ENCODE results near the gene FGFRL1.

The FGFRL1 gene

DNA sequence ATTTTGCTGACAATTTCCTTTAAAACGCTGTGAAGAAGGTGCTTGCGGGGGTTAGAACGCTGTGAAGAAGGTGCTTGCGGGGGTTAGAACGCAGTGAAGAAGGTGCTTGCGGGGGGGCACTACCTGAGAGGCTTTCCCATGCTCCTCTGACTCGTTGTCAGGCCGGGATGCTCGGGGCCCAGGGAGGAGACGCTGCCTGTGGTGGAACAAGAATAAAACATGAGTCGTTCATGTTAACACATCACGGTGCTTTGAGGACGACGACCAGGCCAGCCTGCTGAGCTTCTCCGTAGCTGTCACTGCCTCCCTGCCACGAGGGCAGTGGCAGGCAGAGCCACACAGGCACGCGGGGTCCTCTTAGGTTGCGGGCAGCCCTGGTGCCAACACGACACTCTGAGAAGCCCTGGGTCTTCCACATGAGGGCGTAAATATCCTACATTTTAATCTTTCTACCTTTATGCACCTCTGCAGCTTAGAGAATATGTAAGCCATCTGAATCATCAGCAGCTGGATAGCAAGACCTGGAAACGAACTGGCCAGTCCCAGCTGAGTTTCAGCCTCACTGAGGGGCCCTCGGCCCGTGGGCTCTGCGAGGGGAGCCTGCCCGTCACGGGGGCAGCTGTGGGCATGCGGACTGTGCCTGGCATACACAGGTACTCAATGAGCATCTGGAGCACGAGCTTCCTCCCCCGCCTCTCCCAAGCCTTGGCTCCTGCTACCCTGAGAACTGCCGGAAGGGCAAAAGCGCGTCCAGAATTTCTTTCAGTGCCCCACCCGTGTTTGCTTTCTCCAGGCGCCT is 47.0 kb downstream of the FGFRL1 start:
- Histone ChIP-seq H3K27me3 (ENCODE audit: control insufficient read depth in 1 of 2, insufficient read depth in 2 of 2, low read length in 2 of 2) (peaks cover 34 to 37% of the 10 kb centered on the region in 2 donors), H3K27ac (ENCODE audit: low read length) (no peak overlapping the region), H3K9ac (ENCODE audit: low read length in 2 of 2) (no peak overlapping the region), H3K4me3 (ENCODE audit: low read length in 2 of 2) (no peak overlapping the region), H3K4me1 (ENCODE audit: control insufficient read depth, insufficient read depth, low read length) (peaks cover under 1% of the 10 kb centered on the region), H3K36me3 (ENCODE audit: control insufficient read depth in 2 of 2, insufficient read depth in 2 of 2, low read length in 2 of 2) (no peaks in the 10 kb centered on the region), H3K9me3 (ENCODE audit: control insufficient read depth in 2 of 2, low read length in 2 of 2) (no peaks in the 10 kb centered on the region)

DNA sequence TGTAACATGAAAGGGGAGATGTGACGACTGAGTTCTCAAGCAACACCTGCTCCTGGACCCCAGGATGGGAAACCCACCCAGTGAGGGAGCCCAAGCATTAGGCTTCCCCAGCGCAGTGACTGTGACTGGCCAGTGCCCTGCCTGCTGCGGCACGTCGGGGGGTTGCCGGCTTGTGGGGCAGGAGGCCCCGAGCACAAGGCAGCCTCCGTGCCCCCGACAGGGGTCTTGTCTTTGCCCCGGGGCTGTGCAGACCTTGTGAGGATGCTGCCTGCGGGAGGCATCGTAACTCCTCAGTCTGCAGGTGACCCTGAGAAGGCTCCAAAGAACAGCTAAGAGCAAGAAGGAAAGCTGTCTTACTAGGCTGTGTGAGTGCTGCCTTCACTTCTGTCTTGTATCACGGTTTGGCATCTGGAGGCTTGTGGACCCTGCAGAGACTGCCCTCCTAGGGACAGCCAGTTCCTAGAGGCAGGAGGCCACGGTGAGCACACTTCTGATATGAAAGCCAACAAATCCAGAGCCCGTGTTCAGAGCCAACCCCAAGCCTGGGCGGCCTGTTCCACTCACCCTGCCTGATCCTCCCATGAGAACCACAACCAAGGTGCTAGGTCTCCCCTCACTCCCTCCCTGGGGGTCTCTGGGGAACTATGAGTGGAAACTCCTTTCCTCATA is 47.7 kb downstream of the FGFRL1 start:
- H3K4me3 ChIP-seq (ENCODE audit: low read length in 2 of 2) = no peak overlapping the region
- no peak overlapping the region for H3K27ac ChIP-seq (ENCODE audit: low read length)
- no peaks in the 10 kb centered on the region for H3K4me1 ChIP-seq (ENCODE audit: control insufficient read depth, insufficient read depth, low read length)
- H3K27me3 ChIP-seq (ENCODE audit: control insufficient read depth in 1 of 2, insufficient read depth in 2 of 2, low read length in 2 of 2) = peaks cover 34 to 37% of the 10 kb centered on the region in 2 donors
- no peaks in the 10 kb centered on the region for H3K36me3 ChIP-seq (ENCODE audit: control insufficient read depth in 2 of 2, insufficient read depth in 2 of 2, low read length in 2 of 2)
- H3K9ac ChIP-seq (ENCODE audit: low read length in 2 of 2) = no peak overlapping the region
- no peaks in the 10 kb centered on the region for H3K9me3 ChIP-seq (ENCODE audit: control insufficient read depth in 2 of 2, low read length in 2 of 2)

DNA sequence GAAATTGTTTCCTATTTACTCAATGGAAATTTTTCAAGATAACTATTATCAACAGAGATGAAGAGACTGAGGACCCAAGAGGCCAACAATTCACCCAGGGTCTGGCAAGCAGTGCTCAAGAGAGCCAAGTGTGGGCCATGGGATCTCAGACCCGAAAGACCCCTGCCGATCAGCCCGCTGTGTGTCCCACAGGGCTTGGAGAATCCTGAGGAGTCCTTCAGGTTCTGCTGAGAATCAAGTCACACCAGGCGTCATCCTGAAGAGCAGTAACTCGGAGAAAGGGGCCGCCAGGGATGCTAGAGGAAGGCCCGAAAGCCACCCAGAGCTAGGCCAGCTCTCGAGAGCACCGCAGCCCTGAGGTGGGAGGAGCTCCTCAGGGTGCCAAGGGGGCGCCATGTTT is 48.7 kb downstream of the FGFRL1 start:
- Histone ChIP-seq H3K4me3 (ENCODE audit: low read length in 2 of 2) (no peak overlapping the region), H3K27ac (ENCODE audit: low read length) (no peak overlapping the region), H3K9ac (ENCODE audit: low read length in 2 of 2) (no peak overlapping the region), H3K36me3 (ENCODE audit: control insufficient read depth in 2 of 2, insufficient read depth in 2 of 2, low read length in 2 of 2) (no peaks in the 10 kb centered on the region), H3K27me3 (ENCODE audit: control insufficient read depth in 1 of 2, insufficient read depth in 2 of 2, low read length in 2 of 2) (peaks cover 36 to 39% of the 10 kb centered on the region in 2 donors), H3K4me1 (ENCODE audit: control insufficient read depth, insufficient read depth, low read length) (no peaks in the 10 kb centered on the region), H3K9me3 (ENCODE audit: control insufficient read depth in 2 of 2, low read length in 2 of 2) (no peaks in the 10 kb centered on the region)

DNA sequence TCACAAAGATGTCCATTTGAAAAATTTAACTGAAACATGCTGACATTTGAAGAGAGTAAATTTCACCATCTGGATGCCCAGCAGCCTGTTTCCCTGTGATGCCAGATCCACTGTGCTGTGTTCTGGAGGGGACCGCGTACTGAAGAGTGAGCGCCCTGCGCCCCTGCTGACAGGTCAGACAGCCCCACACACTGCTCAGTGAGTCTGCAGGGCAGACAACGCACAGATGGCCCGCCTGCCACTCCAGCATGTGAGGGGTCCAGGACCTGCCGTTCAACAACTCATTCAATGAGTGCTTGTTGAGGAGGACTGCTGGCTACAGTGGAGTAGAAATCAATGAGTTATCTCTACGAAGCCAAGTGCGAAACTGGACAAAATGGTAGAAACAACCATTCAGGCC is 49.2 kb downstream of the FGFRL1 start:
- Histone ChIP-seq H3K27me3 (ENCODE audit: control insufficient read depth in 1 of 2, insufficient read depth in 2 of 2, low read length in 2 of 2) (peaks cover 32 to 36% of the 10 kb centered on the region in 2 donors), H3K36me3 (ENCODE audit: control insufficient read depth in 2 of 2, insufficient read depth in 2 of 2, low read length in 2 of 2) (no peaks in the 10 kb centered on the region), H3K9ac (ENCODE audit: low read length in 2 of 2) (no peak overlapping the region), H3K4me3 (ENCODE audit: low read length in 2 of 2) (no peak overlapping the region), H3K27ac (ENCODE audit: low read length) (no peak overlapping the region), H3K4me1 (ENCODE audit: control insufficient read depth, insufficient read depth, low read length) (no peaks in the 10 kb centered on the region), H3K9me3 (ENCODE audit: control insufficient read depth in 2 of 2, low read length in 2 of 2) (no peaks in the 10 kb centered on the region)

DNA sequence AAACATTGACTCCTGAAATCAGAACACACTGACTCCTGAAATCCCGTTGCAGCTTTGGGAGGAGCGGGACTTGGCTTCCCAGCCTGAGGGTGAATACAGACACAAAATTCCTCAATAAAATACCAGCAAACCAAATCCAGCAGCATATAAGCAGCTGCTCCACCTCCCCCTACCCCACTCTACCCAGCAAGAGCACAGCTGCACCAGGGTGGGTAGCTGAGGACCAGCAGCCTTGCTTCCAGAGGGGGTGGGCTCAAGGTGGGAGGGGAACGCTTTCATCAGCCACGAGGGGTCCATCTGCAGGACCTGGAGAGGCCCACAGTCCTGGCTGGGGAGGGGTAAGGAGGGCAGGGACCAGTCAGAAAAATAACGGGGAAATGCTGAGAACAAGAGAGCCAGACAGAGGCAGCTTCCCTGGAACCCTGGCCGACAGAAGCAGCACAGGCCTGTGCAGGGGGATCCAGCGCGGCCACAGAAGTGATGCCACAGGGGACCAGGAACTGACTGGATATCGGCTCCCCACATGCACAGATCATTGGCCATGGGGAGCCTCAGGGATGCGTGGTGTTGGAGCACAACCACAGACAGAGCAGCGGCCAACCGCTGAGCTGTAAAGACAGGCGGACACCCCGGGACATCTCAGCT is 49.8 kb downstream of the FGFRL1 start:
- Histone ChIP-seq H3K9ac (ENCODE audit: low read length in 2 of 2) (no peak overlapping the region), H3K4me3 (ENCODE audit: low read length in 2 of 2) (no peak overlapping the region), H3K4me1 (ENCODE audit: control insufficient read depth, insufficient read depth, low read length) (no peaks in the 10 kb centered on the region), H3K36me3 (ENCODE audit: control insufficient read depth in 2 of 2, insufficient read depth in 2 of 2, low read length in 2 of 2) (no peaks in the 10 kb centered on the region), H3K9me3 (ENCODE audit: control insufficient read depth in 2 of 2, low read length in 2 of 2) (no peaks in the 10 kb centered on the region), H3K27me3 (ENCODE audit: control insufficient read depth in 1 of 2, insufficient read depth in 2 of 2, low read length in 2 of 2) (peaks cover 26 to 33% of the 10 kb centered on the region in 2 donors), H3K27ac (ENCODE audit: low read length) (no peak overlapping the region)

DNA sequence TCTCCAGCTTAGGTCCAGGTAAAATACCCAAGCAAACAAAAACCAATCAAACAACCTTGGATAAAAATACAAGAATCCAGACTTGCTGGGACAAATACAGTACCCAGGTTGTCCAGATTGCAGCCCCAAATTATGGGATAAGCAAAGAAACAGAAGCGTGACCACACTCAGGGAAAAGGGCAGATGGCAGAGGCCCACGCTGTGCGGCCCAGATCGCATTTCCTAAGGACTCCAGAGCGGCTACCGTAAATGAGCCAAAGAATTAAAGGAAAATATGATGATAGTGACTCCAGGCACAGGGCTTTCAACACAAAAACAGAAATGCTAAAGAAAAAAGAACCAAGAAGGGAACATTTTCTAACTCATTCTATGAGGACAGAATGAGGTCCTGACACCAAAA is 50.3 kb downstream of the FGFRL1 start:
- Histone ChIP-seq H3K9me3 (ENCODE audit: control insufficient read depth in 2 of 2, low read length in 2 of 2) (no peaks in the 10 kb centered on the region), H3K27ac (ENCODE audit: low read length) (no peak overlapping the region), H3K4me1 (ENCODE audit: control insufficient read depth, insufficient read depth, low read length) (no peaks in the 10 kb centered on the region), H3K4me3 (ENCODE audit: low read length in 2 of 2) (no peak overlapping the region), H3K27me3 (ENCODE audit: control insufficient read depth in 1 of 2, insufficient read depth in 2 of 2, low read length in 2 of 2) (peaks cover 24 to 30% of the 10 kb centered on the region in 2 donors), H3K9ac (ENCODE audit: low read length in 2 of 2) (no peak overlapping the region), H3K36me3 (ENCODE audit: control insufficient read depth in 2 of 2, insufficient read depth in 2 of 2, low read length in 2 of 2) (no peaks in the 10 kb centered on the region)

DNA sequence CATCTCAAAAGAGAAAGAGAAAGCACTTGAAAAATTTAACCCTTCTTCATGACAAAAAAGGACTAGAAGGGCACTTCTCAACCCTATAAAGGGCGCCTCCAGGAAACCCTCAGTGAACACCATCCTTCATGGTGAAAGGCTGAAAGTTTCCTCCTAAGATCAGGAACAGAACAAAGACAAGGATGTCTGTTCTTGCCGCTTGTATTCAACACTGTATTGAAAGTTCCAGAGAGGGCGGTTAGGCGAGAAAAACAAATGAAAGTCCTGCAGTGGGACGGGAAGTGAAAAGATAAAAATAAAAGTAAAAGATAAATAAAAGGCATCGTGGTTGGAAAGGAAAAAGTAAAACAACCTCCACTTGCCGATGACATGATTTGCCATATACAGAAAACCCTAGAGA is 51.0 kb downstream of the FGFRL1 start:
- Histone ChIP-seq H3K27ac (ENCODE audit: low read length) (no peak overlapping the region), H3K36me3 (ENCODE audit: control insufficient read depth in 2 of 2, insufficient read depth in 2 of 2, low read length in 2 of 2) (no peaks in the 10 kb centered on the region), H3K9ac (ENCODE audit: low read length in 2 of 2) (no peak overlapping the region), H3K9me3 (ENCODE audit: control insufficient read depth in 2 of 2, low read length in 2 of 2) (no peaks in the 10 kb centered on the region), H3K4me1 (ENCODE audit: control insufficient read depth, insufficient read depth, low read length) (no peaks in the 10 kb centered on the region), H3K27me3 (ENCODE audit: control insufficient read depth in 1 of 2, insufficient read depth in 2 of 2, low read length in 2 of 2) (peaks cover 23 to 24% of the 10 kb centered on the region in 2 donors), H3K4me3 (ENCODE audit: low read length in 2 of 2) (no peak overlapping the region)

DNA sequence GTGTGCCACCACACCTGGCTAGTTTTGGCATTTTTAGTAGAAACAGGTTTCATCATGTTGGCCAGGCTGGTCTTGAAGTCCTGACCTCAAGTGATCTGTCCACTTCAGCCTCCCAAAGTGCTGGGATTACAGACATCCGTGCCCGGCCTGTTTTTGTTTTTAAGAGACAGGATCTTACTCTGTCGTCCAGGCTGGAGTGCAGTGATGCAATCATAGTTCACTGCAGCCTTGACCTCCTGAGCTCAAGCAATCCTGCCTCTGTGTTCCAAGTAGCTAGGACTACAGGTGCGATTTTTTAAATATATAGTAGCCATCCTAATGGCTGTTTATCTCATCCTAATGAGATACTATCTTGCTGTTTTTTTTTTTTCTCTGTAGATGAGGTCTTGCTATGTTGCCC is 54.3 kb downstream of the FGFRL1 start:
- H3K36me3 ChIP-seq (ENCODE audit: control insufficient read depth in 2 of 2, insufficient read depth in 2 of 2, low read length in 2 of 2) = no peaks in the 10 kb centered on the region
- H3K9ac ChIP-seq (ENCODE audit: low read length in 2 of 2) = no peak overlapping the region
- H3K27ac ChIP-seq (ENCODE audit: low read length) = no peak overlapping the region
- H3K4me1 ChIP-seq (ENCODE audit: control insufficient read depth, insufficient read depth, low read length) = no peaks in the 10 kb centered on the region
- H3K27me3 ChIP-seq (ENCODE audit: control insufficient read depth in 1 of 2, insufficient read depth in 2 of 2, low read length in 2 of 2) = peaks cover 12 to 15% of the 10 kb centered on the region in 2 donors
- no peak overlapping the region for H3K4me3 ChIP-seq (ENCODE audit: low read length in 2 of 2)
- no peaks in the 10 kb centered on the region for H3K9me3 ChIP-seq (ENCODE audit: control insufficient read depth in 2 of 2, low read length in 2 of 2)

DNA sequence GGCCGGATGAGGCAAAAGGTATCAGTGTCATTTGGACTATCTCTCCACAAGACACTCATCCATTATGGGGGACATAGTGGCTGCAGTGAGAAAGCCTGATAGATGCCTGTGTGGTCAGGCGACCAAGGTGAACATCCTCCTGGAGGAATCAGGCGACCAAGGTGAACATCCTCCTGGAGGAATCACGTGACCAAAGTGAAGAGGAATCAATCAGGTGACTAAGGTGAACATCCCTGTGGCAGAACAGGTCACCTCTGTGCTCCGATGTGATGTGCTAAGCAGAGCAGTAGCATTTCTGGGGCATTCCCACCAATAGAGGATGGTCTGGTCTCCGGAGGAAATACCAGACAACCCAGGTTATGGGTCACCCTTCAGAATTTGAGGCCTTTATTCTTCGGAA is 58.0 kb downstream of the FGFRL1 start:
- Histone ChIP-seq H3K4me1 (ENCODE audit: control insufficient read depth, insufficient read depth, low read length) (no peaks in the 10 kb centered on the region), H3K9me3 (ENCODE audit: control insufficient read depth in 2 of 2, low read length in 2 of 2) (no peaks in the 10 kb centered on the region), H3K36me3 (ENCODE audit: control insufficient read depth in 2 of 2, insufficient read depth in 2 of 2, low read length in 2 of 2) (no peaks in the 10 kb centered on the region), H3K4me3 (ENCODE audit: low read length in 2 of 2) (no peak overlapping the region), H3K9ac (ENCODE audit: low read length in 2 of 2) (no peak overlapping the region), H3K27me3 (ENCODE audit: control insufficient read depth in 1 of 2, insufficient read depth in 2 of 2, low read length in 2 of 2) (peaks cover 13 to 17% of the 10 kb centered on the region in 2 donors), H3K27ac (ENCODE audit: low read length) (no peak overlapping the region)

DNA sequence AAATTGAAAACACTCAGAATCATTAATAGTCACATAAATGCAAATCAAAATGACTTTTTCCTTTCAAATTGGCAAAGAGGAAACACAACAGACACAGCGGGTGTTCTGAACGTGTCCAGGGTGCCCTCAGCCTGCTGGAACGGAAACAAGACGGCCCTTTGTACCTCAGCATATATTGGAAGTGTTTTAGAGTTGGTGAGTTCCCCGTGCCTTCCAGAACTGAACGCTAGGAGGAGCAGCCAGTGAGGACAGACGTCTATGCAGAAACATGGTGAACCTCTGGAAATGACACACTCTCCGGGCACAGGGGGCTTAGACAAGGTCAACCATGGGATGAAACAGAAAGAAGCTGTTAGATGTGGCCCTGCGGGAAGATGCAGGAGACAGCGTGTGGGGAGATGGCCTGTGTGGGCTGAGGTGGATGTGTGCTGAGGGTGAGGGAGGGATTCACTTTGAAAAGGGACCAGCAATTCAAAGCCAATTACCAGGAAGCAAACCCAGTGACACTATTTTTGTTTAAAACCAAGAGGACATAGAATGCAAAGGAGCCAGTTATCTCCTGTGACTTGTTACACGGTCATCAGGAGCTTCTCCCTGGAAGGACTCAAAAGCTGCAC is 61.5 kb downstream of the FGFRL1 start:
- Histone ChIP-seq H3K4me3 (ENCODE audit: low read length in 2 of 2) (no peak overlapping the region), H3K27ac (ENCODE audit: low read length) (no peak overlapping the region), H3K36me3 (ENCODE audit: control insufficient read depth in 2 of 2, insufficient read depth in 2 of 2, low read length in 2 of 2) (no peaks in the 10 kb centered on the region), H3K4me1 (ENCODE audit: control insufficient read depth, insufficient read depth, low read length) (no peaks in the 10 kb centered on the region), H3K9ac (ENCODE audit: low read length in 2 of 2) (no peak overlapping the region), H3K9me3 (ENCODE audit: control insufficient read depth in 2 of 2, low read length in 2 of 2) (no peaks in the 10 kb centered on the region), H3K27me3 (ENCODE audit: control insufficient read depth in 1 of 2, insufficient read depth in 2 of 2, low read length in 2 of 2) (peaks cover 18 to 29% of the 10 kb centered on the region in 2 donors)
